Right cardiac atrium (tissue), 5 donors: ENCODE results near the gene IQSEC1. TPM values are rescaled to one million over a fixed set of nuclear protein-coding genes. Genes with fewer than 3 reads are reported as not detected.
A peak's percentile ranks its signal among the peaks of the same experiment; 100 is the strongest.

Experiments
- ATAC-seq, 2 donors: fragments of 200-7000 bp; cut with Tn5 transposase; one replicate each; pipeline versions ENCODE4 v1.8.0 to v1.9.1; 2020; ENCODE audit warnings: moderate library complexity in 2 of 2, mild to moderate bottlenecking in 1 of 2
- DNase-seq, 3 donors: peaks; one replicate each; pipeline ENCODE4 v3.0.0-alpha.2; 2020
- H3K27ac ChIP-seq: one replicate; pipeline ENCODE4 v1.5.1; 2013; ENCODE audit warnings: mild to moderate bottlenecking, low read length, control low read depth, moderate library complexity
- H3K27me3 ChIP-seq: one replicate; pipeline ENCODE4 v1.6.1; 2013; ENCODE audit not compliant: control insufficient read depth, insufficient read depth
- H3K4me1 ChIP-seq: one replicate; pipeline ENCODE4 v1.6.1; 2013; ENCODE audit warnings: low read length; ENCODE audit not compliant: control insufficient read depth, insufficient read depth
- H3K4me3 ChIP-seq: one replicate; pipeline ENCODE4 v1.5.1; 2013; ENCODE audit warnings: low read length, control low read depth
- H3K9me3 ChIP-seq: one replicate; pipeline ENCODE4 v1.6.1; 2013; ENCODE audit warnings: low read length; ENCODE audit not compliant: control insufficient read depth
- WGBS: extraction: QIAGEN DNeasy Blood & Tissue Kit; methylation state at CpG from one replicate; pipeline ENCODE4 v1.1.7; 2013; 5-methylcytosine and 5-hydroxymethylcytosine counted together
- intact Hi-C, 4 donors: fragments of 100-400 bp; cut with DNase I; formaldehyde crosslinking; loops; one replicate each; pipeline versions ENCODE4 v1.11.0 to v1.14.0; 2022 to 2023
- polyA plus RNA-seq: library from polyadenylated mRNA; stranded (reverse); fragments of 200-250 nt; gene quantifications from one replicate; pipeline ENCODE4 v1.2.3, GENCODE V29; 2013
- total RNA-seq, 4 donors: library from RNA; stranded (reverse); fragmentation: NEBNext Ultra II Directional; extraction: Animal tissue kit (Norgen Biotek cat#: 25700); gene quantifications; one replicate each; pipeline ENCODE4 v1.2.1, GENCODE V29; 2021
- donor health status: healthy with polysubstance abuse.
- donor health status: DM: no; HTN: yes; CAD: no.
- donor health status: DM: no; HTN: no; CAD: no.
- donor health status: DM: no; HTN: yes; CAD: no; lungs with severe emphysema.
- donor health status: DM: yes; HTN: yes; CAD: no.

The IQSEC1 gene
- total and polyA plus RNA-seq, 5 donors, result 31.1 to 72.6 (median 61.9) TPM

DNA sequence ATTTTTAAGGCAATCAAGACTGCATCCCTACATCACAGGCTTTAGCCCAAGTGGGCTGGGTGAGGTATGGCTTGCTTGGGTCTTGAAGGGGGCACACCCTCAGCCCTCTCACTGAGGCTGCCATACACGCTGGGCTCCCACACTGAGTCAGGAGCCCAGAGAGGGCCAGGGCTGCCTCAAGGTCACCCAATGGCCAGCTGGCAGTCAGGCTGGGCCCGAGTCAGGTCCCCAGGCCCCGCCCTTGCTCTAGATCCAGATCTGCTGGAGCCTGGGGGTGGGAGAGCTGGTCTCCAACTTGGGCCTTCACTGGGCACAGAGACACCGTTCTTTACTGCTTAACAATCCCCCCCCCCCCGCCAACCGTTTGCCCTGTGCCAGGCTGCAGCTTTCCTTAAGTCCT, 88.1 kb downstream of the IQSEC1 start:
- ATAC-seq (no peak), DNase-seq (no peak)
- no peak overlapping the region for H3K4me3 ChIP-seq
- H3K27me3 ChIP-seq, result no peaks in the 10 kb centered on the region
- no peaks in the 10 kb centered on the region for H3K9me3 ChIP-seq
- no peak overlapping the region for H3K27ac ChIP-seq
- H3K4me1 ChIP-seq, result no peaks in the 10 kb centered on the region
- intact Hi-C loops, result loop anchor here in 3 of 4 donors (10.0 kb wide), 2 partner anchors 50 to 90 kb away; no protein-coding TSS in a partner anchor
- WGBS, result 86% methylated on average over 6 of the region's 6 CpGs

DNA sequence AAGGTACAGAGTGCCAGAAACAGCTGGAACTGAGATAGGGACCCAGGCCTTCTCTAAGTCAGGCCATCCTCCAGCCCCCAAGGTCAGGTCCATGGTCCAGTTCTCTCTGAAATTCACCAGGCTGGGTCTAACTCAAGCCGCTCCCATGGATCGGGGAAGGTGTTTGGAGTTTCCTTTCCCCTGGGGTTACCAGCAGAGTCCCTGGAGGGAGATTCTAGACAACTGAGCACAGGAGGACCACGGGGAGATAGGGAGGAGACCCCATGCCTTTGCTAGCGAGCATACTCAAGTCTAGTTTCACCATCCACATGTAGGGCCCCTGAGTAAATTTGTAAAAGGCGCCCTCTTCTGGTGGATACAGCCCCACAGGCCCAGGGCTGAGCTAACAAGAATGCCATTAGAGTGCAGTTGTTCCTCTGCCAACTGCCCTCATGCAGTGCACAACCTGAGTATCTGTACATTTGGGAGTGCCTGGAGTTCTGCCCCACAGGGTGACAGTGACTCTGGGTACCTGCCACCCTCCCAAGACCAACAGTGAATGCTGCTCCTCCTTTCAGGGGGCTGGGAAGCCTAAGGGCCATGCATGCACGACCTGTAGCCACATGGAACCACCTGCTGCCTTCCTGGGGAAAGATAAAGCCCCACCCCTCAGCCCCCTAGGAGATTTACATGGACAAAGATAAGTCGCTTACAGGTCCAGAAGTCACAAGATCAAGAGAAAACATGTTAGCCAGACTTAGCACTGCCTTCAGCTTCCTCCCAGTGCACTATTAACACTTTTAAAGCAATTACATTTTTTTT, 89.0 kb downstream of the IQSEC1 start:
- no peak overlapping the region for H3K4me3 ChIP-seq
- ATAC-seq (peak; percentile 79 to 80), DNase-seq (peak in 2 of 3 donors; percentile 71 to 80)
- no peaks in the 10 kb centered on the region for H3K27me3 ChIP-seq
- no peaks in the 10 kb centered on the region for H3K4me1 ChIP-seq
- no peak overlapping the region for H3K27ac ChIP-seq
- intact Hi-C loops, result loop anchor here in 3 of 4 donors (5.0 to 10.0 kb wide), 4 partner anchors 37 to 92 kb away; no protein-coding TSS in a partner anchor
- WGBS, result 47% methylated on average over 7 of the region's 7 CpGs
- no peaks in the 10 kb centered on the region for H3K9me3 ChIP-seq

DNA sequence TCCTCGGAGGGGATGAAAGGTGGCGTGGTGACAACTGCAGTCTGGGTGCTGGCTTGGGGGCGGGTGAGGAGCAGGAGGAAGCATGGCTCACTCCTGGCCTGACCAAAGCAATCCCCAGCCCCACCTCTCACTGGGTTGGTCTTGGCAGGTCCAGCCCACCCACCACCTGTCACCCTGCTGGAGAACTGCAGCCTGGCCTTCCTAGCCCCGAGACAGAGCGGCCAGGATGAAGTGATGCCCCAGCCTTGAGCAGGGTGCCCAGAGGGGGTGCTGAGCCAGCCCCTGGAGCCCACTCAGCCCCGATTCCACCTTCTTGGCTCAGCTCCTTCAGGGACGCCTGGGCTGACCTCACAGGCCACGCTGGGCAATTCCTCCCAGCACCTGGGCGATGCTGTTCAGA, 89.9 kb downstream of the IQSEC1 start:
- ATAC-seq, result peak in 1 of 2 donors; percentile 18

DNA sequence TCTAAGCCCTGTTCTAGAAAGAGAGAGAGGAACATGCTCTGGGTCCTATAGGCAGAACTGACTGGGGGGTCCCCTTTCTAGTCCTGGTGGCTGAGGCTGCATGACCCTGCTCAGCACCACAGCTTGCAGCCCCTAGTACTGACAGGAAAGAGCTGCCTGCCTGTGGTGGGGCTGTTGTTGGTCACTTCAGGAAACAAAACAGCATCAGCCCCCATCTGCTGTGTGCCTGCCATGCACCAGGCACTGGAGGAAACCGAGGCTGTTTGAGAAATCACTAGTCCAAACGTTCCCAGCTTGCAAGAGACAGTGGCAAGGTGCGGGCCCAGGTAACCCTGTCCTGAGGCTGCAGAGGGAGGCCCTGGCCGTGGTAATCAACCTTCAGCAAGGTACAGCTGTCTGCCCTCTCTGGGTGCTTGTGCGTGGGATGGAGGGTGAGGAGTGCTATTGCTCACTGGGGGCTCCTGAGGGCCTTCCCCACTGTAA, 90.6 kb downstream of the IQSEC1 start:
- Histone ChIP-seq H3K9me3 (no peaks in the 10 kb centered on the region), H3K27me3 (no peaks in the 10 kb centered on the region), H3K4me1 (peaks cover 2% of the 10 kb centered on the region), H3K4me3 (no peak overlapping the region), H3K27ac (no peak overlapping the region)
- intact Hi-C loops, result loop anchor here in 3 of 4 donors (5.0 to 10.0 kb wide), 4 partner anchors 35 to 90 kb away; no protein-coding TSS in a partner anchor
- no peak for ATAC-seq
- DNase-seq, result no peak
- 79% methylated on average over 5 of the region's 5 CpGs for WGBS

More for the DNA sequence above, 89.9 kb downstream of the IQSEC1 start:
- peaks cover 2% of the 10 kb centered on the region for H3K4me1 ChIP-seq
- whole genome bisulfite sequencing, result 83% methylated on average over 9 of the region's 9 CpGs
- no peaks in the 10 kb centered on the region for H3K9me3 ChIP-seq
- intact Hi-C loops, result loop anchor here in 3 of 4 donors (5.0 to 10.0 kb wide), 4 partner anchors 36 to 91 kb away; no protein-coding TSS in a partner anchor
- H3K27ac ChIP-seq, result no peak overlapping the region
- H3K27me3 ChIP-seq, result no peaks in the 10 kb centered on the region
- H3K4me3 ChIP-seq, result no peak overlapping the region
- DNase-seq, result no peak

DNA sequence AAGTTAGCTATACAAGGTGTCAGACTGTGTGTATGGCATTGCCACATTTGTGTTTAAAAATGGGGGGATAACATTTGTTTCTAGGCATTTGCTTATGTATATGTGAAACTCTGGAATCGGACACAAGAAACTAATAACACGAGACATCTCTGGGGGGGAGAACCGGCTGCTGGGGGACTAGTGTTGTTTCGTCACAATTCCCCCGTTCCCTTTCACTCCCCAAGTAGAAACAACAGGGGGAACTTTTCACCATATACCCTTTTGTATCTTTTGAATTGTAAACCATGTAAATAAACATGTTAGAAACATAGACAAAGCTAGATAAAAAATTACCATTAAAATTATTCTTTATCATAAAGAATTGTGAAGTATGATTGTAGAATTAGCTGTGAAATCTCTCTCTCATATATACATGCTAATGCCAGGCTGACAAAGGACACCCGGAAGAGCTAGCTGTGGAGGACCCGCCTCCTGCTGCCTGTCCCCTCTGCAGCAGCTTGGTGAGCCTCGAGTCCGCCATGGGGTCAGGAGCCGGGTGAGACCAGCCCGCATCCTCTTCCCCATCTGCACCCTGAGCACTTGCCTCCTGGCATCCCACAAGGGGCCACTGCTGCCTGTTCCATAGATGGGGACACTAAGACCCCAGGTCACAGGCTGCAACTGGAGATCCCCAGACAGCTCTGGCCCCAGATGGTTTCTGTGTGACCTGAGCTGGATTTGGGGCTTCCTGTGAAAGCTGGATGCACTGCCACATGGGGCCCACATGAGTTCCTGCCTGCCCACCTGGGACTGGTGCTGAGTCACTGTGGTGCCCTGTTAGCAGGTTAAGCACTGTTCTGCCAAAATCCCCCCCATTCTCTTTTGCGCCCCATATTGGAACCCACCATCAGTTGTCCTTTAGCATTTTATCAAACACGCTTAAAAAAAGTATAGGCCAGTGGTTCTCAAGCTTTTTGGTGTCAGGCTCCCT, 91.6 kb downstream of the IQSEC1 start:
- Histone ChIP-seq H3K4me1 (peaks cover 2% of the 10 kb centered on the region), H3K27me3 (no peaks in the 10 kb centered on the region), H3K9me3 (no peaks in the 10 kb centered on the region), H3K4me3 (no peak overlapping the region), H3K27ac (no peak overlapping the region)
- ATAC-seq, result no peak
- no peak for DNase-seq
- 82% methylated on average over 13 of the region's 13 CpGs for WGBS
- intact Hi-C loops, result loop anchor here in 3 of 4 donors (5.0 to 10.0 kb wide), 4 partner anchors 34 to 89 kb away; no protein-coding TSS in a partner anchor

DNA sequence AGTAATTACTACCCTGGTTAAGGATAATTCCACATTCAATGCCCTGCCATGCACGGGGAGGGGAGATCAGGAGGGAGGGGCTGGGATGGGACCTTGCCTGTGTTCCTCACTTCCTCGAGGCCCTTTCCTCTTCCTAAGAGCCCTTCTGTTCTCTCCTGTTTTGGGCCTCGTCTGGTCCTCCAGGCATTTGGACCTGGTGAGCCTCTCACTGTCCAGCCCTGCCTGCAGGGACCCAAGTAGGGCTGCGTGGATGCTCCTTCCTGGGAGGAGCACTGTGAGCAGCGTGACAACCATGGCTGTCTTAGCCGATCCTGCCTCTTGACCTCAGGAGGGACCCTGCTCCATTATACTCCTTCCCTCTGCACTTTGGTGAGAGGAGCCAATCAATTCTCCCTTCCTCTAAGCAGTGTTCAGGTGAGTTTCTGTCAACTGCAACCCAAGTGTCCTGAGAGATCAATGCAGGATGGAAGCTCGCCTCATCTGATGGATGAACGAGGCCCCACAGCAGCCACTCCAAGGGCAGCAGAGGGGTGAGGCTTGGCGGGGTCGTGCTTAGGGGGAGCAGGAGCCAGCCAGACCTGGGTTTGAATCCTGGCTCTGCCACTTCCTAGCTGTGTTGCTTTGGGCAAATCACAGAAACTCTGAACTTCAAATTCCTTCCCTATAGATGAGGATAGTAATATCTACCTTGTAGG, 92.5 kb downstream of the IQSEC1 start:
- H3K9me3 ChIP-seq, result no peaks in the 10 kb centered on the region
- ATAC-seq (no peak), DNase-seq (no peak)
- H3K27ac ChIP-seq, result no peak overlapping the region
- 77% methylated on average over 10 of the region's 10 CpGs for WGBS
- peaks cover 2% of the 10 kb centered on the region for H3K4me1 ChIP-seq
- H3K4me3 ChIP-seq, result no peak overlapping the region
- H3K27me3 ChIP-seq, result no peaks in the 10 kb centered on the region
- intact Hi-C loops, result loop anchor here in 3 of 4 donors (5.0 to 10.0 kb wide), 4 partner anchors 33 to 88 kb away; no protein-coding TSS in a partner anchor

DNA sequence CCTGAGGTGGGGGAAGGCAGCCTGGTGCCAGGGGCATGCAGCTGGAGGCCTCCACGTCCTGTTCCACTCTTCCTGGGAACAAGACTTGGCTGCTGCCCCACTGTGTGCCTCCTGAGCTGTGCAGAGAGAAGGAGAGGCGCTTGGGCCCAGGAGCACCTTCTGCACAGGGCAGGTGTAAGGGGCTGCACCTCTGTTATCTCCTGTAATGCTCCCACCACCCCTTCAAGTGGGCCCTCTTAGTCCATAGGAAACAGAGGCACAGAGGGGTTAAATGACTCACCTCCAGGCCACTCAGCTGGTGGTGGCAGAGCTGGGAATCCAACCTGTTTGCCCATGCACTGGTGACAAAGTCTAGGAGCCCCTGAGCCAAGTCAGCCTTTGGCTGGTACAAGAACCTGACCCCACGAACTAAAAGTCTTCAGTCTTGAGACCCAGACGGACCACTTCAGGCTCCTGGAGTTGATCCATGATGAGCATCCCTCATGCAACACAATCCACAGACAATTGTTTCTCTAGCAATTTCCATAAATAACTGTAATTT, 93.2 kb downstream of the IQSEC1 start:
- Histone ChIP-seq H3K27me3 (no peaks in the 10 kb centered on the region), H3K4me1 (peaks cover 2% of the 10 kb centered on the region), H3K9me3 (no peaks in the 10 kb centered on the region), H3K4me3 (no peak overlapping the region), H3K27ac (no peak overlapping the region)
- intact Hi-C loops, result loop anchor here in 3 of 4 donors (5.0 to 10.0 kb wide), 4 partner anchors 33 to 88 kb away; no protein-coding TSS in a partner anchor
- DNase-seq (no peak), ATAC-seq (no peak)
- 89% methylated on average over 4 of the region's 4 CpGs for WGBS

DNA sequence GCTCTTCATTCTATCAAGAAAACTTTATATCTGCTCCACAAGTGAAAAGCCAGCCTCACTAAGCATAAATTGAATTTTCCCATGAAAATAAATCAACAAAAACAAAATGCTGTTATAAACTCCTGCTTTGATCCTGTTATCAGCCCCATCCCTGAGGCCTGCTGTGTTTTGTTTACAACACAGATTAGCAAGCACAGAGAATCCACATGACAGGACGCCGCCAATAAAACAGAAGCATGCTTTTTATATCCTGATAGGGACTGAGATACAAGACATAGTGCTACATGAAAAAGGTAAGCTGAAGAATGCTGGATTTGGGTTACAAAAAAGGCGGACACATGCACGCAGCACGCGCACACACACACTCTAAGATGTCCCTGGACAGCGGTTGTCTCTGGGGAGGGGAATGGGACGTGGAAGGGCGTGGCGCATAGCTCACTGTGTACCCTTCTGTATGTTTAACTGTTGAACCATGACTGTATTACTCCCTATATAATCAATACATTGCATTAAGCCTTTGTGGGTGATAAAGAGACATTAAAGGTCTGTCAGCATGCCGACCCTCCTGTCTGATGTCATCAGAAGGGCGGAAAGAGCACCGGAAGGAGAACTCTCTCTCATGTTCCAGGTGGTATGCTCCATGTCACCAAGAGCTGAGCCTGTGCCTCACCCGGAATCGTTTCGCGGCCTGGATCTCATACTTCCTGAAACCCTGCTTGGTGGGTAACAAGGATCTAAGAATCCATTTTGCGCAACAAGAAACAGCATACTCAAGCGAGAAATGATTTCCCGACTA, 93.9 kb downstream of the IQSEC1 start:
- intact Hi-C loops, result no loop called here
- Histone ChIP-seq H3K4me3 (no peak overlapping the region), H3K4me1 (peaks cover 6% of the 10 kb centered on the region), H3K9me3 (no peaks in the 10 kb centered on the region), H3K27ac (no peak overlapping the region), H3K27me3 (no peaks in the 10 kb centered on the region)
- DNase-seq (no peak), ATAC-seq (no peak)
- 88% methylated on average over 20 of the region's 20 CpGs for WGBS

DNA sequence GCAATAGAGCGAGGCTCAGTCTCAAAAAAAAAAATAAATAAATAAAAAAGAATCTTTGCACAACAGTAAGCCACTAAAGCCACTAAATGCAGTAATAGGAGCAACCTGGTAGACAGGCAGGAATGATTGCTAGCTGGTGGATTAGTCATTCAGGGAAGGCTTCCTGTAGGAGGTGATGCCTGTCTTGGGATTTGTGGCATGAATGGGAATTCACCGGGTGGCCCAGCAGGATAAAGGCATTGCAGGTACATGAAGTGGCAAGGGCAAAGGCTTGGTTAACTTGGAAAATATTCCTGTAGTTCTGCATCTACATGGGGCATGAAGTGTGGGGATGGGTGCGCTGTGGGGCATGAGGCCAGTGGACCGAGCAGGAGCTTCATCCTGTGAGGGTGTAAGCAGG, 94.5 kb downstream of the IQSEC1 start:
- intact Hi-C loops, result no loop called here
- 88% methylated on average over 4 of the region's 4 CpGs for WGBS

More for the DNA sequence above, 94.5 kb downstream of the IQSEC1 start:
- H3K4me3 ChIP-seq, result no peak overlapping the region
- no peaks in the 10 kb centered on the region for H3K9me3 ChIP-seq
- H3K27me3 ChIP-seq, result no peaks in the 10 kb centered on the region
- H3K27ac ChIP-seq, result no peak overlapping the region
- H3K4me1 ChIP-seq, result peaks cover 7% of the 10 kb centered on the region
- ATAC-seq (no peak), DNase-seq (no peak)
